Measurements from ENCODE around the gene ITSN1. TPM values are rescaled to one million over a fixed set of nuclear protein-coding genes. Genes with fewer than 3 reads are reported as not detected.

The ITSN1 gene
- total RNA-seq, 1 donor from 2014 or later = 68.2 TPM

- peaks cover 4% of the 10 kb centered on the region for H3K4me1 Mint-ChIP-seq (ENCODE audit: unreplicated experiment)
- H3K27me3 Mint-ChIP-seq (ENCODE audit: unreplicated experiment) = no peaks in the 10 kb centered on the region
- no peak for DNase-seq (ENCODE audit: low spot score)
- no peaks in the 10 kb centered on the region for H3K9me3 Mint-ChIP-seq (ENCODE audit: unreplicated experiment)
- peak overlapping the region; percentile 18 for H3K4me3 Mint-ChIP-seq (ENCODE audit: unreplicated experiment)
- H3K27ac Mint-ChIP-seq (ENCODE audit: unreplicated experiment) = no peak overlapping the region
- peaks cover 2% of the 10 kb centered on the region for H3K36me3 Mint-ChIP-seq (ENCODE audit: low read depth, unreplicated experiment)
- TF ChIP-seq CTCF (IDR thresholded peaks at IDR 0.05; ENCODE audit: unreplicated experiment) = no peak
Observed at GRCh38 chr21:33668180-33668579, 25.9 kb downstream of the ITSN1 start.

- no peak for TF ChIP-seq CTCF (IDR thresholded peaks at IDR 0.05; ENCODE audit: unreplicated experiment)
- Mint-ChIP-seq H3K4me3 (ENCODE audit: unreplicated experiment) (peak overlapping the region; percentile 18), H3K27me3 (ENCODE audit: unreplicated experiment) (no peaks in the 10 kb centered on the region), H3K27ac (ENCODE audit: unreplicated experiment) (no peak overlapping the region), H3K9me3 (ENCODE audit: unreplicated experiment) (no peaks in the 10 kb centered on the region), H3K4me1 (ENCODE audit: unreplicated experiment) (peaks cover 6% of the 10 kb centered on the region), H3K36me3 (ENCODE audit: low read depth, unreplicated experiment) (peaks cover 2% of the 10 kb centered on the region)
- no peak for DNase-seq (ENCODE audit: low spot score)
Observed at GRCh38 chr21:33668620-33669019, 26.3 kb downstream of the ITSN1 start.

- Mint-ChIP-seq H3K36me3 (ENCODE audit: low read depth, unreplicated experiment) (peaks cover 2% of the 10 kb centered on the region), H3K27ac (ENCODE audit: unreplicated experiment) (no peak overlapping the region), H3K4me3 (ENCODE audit: unreplicated experiment) (no peak overlapping the region), H3K4me1 (ENCODE audit: unreplicated experiment) (peaks cover 13% of the 10 kb centered on the region), H3K27me3 (ENCODE audit: unreplicated experiment) (no peaks in the 10 kb centered on the region), H3K9me3 (ENCODE audit: unreplicated experiment) (no peaks in the 10 kb centered on the region)
- DNase-seq (ENCODE audit: low spot score) = no peak
- TF ChIP-seq CTCF (IDR thresholded peaks at IDR 0.05; ENCODE audit: unreplicated experiment) = no peak
Observed at GRCh38 chr21:33670076-33670978, 28.0 kb downstream of the ITSN1 start.

GRCh38 chr21:33673473-33673872 is 31.2 kb downstream of the ITSN1 start:
- no peak overlapping the region for H3K27ac Mint-ChIP-seq (ENCODE audit: unreplicated experiment)
- no peak overlapping the region for H3K4me3 Mint-ChIP-seq (ENCODE audit: unreplicated experiment)

More at GRCh38 chr21:33673473-33673872, 31.2 kb downstream of the ITSN1 start:
- H3K36me3 Mint-ChIP-seq (ENCODE audit: low read depth, unreplicated experiment) = peaks cover 2% of the 10 kb centered on the region
- H3K27me3 Mint-ChIP-seq (ENCODE audit: unreplicated experiment) = no peaks in the 10 kb centered on the region
- peaks cover 12% of the 10 kb centered on the region for H3K4me1 Mint-ChIP-seq (ENCODE audit: unreplicated experiment)
- H3K9me3 Mint-ChIP-seq (ENCODE audit: unreplicated experiment) = no peaks in the 10 kb centered on the region
- no peak for TF ChIP-seq CTCF (IDR thresholded peaks at IDR 0.05; ENCODE audit: unreplicated experiment)
- DNase-seq (ENCODE audit: low spot score) = no peak
